DLD1 (cell line): ENCODE data around the gene TBC1D30.
"Not testable (repeated sequence)": the region's sequence is repeated elsewhere in the genome, so short reads cannot be mapped to it uniquely, and the experiment has no call there.

ENCODE experiments used
- in situ Hi-C: cut with HindIII; loops from 2 replicates; pipeline ENCODE4 v1.10.0; 2017; ENCODE audit warnings: low sequenced_read_pairs

TBC1D30 gene, protein sequence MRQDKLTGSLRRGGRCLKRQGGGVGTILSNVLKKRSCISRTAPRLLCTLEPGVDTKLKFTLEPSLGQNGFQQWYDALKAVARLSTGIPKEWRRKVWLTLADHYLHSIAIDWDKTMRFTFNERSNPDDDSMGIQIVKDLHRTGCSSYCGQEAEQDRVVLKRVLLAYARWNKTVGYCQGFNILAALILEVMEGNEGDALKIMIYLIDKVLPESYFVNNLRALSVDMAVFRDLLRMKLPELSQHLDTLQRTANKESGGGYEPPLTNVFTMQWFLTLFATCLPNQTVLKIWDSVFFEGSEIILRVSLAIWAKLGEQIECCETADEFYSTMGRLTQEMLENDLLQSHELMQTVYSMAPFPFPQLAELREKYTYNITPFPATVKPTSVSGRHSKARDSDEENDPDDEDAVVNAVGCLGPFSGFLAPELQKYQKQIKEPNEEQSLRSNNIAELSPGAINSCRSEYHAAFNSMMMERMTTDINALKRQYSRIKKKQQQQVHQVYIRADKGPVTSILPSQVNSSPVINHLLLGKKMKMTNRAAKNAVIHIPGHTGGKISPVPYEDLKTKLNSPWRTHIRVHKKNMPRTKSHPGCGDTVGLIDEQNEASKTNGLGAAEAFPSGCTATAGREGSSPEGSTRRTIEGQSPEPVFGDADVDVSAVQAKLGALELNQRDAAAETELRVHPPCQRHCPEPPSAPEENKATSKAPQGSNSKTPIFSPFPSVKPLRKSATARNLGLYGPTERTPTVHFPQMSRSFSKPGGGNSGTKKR

GRCh38 chr12:64824500-64825142 lies at the start of gene TBC1D30:
Gene TBC1D30 (plus strand): TSS chr12:64824647. CDS start chr12:64824880, 233 bp downstream.
- in situ Hi-C loops = no loop called here

GRCh38 chr12:64775147-64775736 lies 49.2 kb upstream of the TBC1D30 start:
- in situ Hi-C loops = not testable (repeated sequence)

DNA sequence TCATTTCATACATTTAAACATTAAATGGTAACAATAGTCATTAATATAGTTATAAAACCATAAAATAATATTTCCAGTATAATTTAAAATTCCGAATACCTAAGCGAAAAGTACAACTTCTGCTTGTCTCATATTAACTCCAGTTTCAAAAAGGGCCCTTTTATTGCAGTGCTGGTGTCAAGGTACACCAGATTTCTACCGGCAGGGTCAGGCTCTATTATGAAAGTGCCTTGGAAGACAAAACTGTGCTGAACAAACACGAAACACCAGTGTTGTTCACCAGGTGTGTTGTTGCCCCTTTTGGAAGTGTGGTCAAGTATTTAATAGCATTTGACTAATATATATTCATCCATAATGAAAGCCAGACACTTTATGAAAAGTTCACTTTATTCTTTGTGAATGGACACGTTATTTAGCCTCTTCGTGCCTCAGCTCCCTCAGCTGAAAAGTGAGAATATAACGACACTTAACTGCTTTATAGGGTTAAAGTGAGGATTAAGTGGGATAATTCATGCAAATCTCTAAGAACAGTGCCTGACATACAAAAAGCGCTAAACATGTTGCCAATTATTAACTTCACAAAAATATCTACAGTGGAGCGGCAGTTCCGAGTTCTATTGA lies 45.0 kb upstream of the TBC1D30 start:
- in situ Hi-C loops = no loop called here

DNA sequence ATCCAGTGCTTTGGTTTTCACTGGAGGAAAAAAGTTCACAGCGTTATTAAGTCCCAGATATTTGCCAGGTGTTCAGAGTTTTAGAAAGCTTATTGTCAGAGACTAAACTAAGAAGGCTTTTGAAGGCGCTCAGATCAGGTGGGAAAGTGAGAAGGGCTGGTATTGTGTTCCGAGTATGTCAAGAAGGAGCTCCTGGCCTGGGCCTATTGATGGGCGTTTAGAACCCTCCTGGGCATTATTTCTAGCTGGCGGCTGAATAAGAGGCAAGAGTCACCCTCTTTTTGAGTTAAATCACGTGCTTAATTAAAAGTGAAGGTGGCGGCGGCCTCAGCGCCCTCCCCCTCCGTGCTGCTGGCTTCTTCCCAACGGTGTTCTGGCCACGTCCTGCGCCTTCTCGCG lies 44.3 kb upstream of the TBC1D30 start:
- in situ Hi-C loops = no loop called here

GRCh38 chr12:64780531-64781279 lies 43.7 kb upstream of the TBC1D30 start:
- in situ Hi-C loops = no loop called here

DNA sequence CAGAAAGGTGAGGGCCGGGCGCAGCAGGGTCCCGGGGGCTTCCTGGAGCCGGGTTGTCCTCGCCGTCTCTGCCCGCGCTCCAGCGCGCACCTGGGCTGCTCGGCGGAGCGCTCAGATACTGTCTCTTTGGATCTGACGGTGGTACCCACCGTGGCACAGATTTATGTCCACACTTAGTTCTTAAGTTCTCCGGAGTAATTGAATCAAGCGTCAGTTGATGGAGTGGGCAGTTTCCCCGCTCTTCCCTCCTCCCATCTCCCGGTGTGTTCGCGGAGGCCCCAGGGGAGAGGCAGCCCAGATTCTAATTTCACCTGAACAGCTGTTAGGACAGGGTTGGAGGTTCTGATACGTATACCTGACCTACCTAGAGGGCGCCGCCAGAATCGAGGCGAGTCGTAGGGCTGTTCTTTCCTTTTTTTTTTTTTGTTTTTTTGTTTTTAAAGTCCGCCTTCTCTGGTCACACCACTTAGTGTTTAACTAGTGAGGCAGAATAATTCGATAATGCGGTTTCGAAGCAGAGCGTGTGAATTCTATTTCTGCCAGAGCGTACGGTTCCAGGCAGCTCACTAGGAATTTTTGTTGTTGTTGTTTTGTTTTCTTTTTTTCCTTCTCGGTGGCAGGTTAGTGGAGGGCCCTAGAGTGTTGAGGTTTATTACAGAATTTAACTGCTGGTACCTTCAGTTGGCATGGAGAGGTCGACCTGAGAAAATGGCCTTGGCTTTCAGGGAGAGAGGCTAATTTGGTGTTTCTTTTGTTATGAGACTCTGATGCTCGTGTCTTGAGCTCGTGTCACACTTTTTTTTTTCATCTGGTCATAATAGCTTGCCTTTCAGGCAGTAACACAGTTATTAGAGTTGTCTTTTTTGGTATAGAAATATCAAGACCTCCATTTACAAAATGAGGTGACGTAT lies 42.9 kb upstream of the TBC1D30 start:
- in situ Hi-C loops = no loop called here

DNA sequence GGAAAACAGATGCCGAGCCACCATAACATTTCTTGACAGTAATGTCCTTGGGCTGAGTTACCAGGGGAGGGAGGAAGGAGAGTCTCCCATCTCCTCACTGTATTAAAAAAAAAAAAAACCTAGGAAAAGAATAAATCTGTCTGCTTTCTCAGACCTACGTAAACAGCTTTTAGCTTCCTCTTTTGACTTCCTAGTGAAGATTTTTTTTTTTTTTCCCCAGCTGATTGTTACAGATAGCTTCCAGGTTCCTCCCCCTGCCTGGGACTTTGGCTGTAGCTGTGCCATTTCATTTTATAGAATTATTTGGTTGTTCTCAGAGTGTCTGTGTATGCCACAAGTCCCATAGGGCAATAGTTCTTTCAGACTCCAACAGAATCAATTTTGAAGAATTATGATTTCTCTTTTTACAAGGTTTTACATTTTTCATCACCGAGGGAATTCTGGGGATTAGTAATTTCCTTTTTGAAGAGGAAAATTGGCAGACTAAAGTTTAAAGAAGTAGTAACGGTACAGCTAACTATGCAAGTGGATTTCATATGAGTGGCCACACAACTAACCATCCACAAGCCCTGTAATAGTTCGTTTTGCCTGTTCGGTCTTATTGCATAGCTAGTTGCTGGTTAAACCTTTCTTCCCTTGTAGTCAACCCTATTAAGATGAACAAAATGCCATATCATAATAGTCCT lies 42.1 kb upstream of the TBC1D30 start:
- in situ Hi-C loops = no loop called here

- in situ Hi-C loops = no loop called here
Observed at GRCh38 chr12:64785838-64786237, 38.6 kb upstream of the TBC1D30 start.

DNA sequence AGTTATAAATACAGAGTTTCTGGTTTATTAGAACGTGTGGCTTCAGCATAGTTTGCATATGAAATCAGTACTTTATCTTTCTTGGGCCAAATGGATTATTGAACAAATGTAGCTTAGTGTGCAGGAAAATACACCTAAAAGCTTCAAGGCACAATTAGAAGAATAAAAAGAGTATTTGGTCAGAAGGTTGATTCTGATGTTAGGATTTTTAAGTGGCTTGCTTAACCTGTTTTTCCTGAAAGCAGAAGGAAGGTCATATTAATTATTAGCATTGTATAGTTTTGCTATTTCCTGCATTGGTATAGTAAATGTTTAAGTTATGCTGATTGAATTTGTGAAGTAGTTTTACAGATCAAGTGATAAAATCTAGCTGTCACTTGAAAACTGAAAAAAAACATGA lies 34.3 kb upstream of the TBC1D30 start:
- in situ Hi-C loops = no loop called here

- in situ Hi-C loops = no loop called here
Observed at GRCh38 chr12:64791036-64791435, 33.4 kb upstream of the TBC1D30 start.

DNA sequence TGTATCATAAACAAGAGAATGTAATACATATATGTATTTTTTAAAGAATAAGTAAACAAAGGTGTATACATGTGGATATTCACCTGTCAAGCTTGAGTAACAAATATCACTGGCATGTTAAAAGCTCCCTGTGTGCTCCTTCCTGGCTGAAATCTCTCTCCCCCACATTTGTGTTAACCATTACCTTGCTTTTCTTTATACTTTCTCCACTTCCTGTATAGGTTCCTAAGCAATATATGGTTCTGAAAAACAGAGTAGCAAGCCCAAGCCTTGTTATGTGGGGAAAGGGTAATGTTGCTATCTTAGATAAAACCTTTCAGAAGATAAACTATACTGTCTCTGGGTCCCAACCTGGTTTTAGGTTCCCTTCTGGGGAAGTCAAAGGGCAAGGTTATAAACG lies 32.3 kb upstream of the TBC1D30 start:
- in situ Hi-C loops = no loop called here

GRCh38 chr12:64793610-64794009 lies 30.8 kb upstream of the TBC1D30 start:
- in situ Hi-C loops = no loop called here

DNA sequence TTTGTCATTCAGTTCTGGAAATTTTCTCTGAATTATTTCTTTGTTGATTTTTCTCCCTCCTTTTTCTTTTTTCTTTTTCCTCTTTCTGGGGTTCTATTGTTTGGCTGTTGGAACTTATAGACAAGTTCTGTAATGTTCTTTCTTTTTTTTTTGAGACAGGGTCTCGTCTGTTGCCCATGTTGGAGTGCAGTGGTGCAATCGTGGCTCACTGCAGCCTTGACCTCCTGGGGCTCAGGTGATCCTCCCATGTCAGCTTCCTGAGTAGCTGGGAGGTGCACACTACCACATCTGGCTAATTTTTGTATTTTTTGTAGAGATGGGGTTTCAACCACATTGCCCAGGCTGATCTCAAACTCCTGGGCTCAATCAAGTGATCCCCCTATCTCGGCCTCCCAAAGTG lies 30.1 kb upstream of the TBC1D30 start:
- in situ Hi-C loops = no loop called here

GRCh38 chr12:64796205-64796845 lies 28.1 kb upstream of the TBC1D30 start:
- in situ Hi-C loops = no loop called here

DNA sequence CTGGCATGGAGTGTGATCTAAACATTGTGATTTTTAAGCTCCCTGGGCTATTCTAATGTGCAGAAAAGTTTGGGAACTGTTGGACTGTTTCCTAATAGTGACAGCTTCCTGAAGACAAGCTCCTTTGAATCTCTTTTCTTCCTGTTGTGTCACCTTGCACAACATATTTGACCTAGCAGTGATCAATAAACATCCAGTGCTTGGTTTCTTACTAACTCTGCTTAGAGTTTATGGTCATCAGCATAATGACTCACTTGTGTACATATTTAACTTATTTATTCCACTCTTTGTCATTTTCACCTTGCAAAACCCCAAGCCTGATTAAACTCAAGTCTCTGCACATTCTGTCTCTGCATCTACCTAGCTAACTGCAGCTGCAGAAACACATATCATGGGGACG lies 27.3 kb upstream of the TBC1D30 start:
- in situ Hi-C loops = no loop called here

GRCh38 chr12:64798165-64798564 lies 26.3 kb upstream of the TBC1D30 start:
- in situ Hi-C loops = no loop called here

DNA sequence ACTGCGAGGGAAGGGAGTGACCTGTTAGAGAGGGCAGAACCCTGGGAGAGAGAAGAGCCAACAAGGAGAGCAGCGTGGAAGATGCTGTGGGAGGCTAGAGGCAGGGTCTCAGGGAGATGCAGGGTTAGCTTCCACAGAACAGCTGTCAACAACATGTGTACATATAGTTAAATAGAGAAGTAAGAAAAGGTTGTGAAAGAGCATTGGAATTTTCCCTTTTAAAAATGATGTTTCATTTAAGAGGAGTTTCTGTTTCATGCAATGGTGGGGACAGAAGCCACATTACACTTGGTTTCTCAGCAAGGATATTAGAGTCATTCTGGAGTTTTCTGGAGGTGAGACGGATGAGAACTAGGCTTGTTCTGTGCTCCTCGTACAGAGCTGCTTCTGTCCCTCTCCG lies 23.8 kb upstream of the TBC1D30 start:
- in situ Hi-C loops = no loop called here

DNA sequence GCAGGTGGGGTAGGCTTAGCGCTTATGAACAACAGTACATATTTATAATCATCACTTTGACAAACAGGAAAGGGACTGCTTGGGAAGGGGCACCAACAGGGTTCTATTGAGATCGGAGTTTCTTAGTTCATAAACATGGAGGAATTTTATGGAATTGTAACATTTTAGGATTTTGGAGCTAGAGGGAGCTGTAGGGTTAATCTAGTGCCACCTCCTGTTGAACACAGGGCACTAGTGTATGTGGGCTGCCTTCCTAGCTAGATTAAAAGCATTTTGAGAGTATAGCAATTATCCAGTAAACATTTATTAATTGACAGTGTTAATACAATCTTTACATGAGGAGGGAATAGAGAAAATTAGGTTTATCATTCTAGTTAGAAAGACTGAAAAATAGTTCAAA lies 23.1 kb upstream of the TBC1D30 start:
- in situ Hi-C loops = no loop called here
